Endodermal cell (in vitro differentiated cells): ENCODE measurements around the gene LDLRAD4. TPM values are rescaled to one million over a fixed set of nuclear protein-coding genes. Genes with fewer than 3 reads are reported as not detected.

Experiments used
- DNase-seq: peaks from one replicate; pipeline ENCODE4 v3.0.0-alpha.2; 2017
- H3K27ac ChIP-seq: 2 replicates; pipeline ENCODE4 v1.5.1; 2013; ENCODE audit warnings: mild to moderate bottlenecking, low read depth, low read length, moderate library complexity
- H3K27me3 ChIP-seq: 2 replicates; pipeline ENCODE4 v1.6.1; 2013; ENCODE audit warnings: mild to moderate bottlenecking, low read length, moderate library complexity; ENCODE audit not compliant: insufficient read depth, control insufficient read depth, poor library complexity, severe bottlenecking
- H3K36me3 ChIP-seq: 2 replicates; pipeline ENCODE4 v1.7.0; 2013; ENCODE audit warnings: mild to moderate bottlenecking, low read length, moderate library complexity; ENCODE audit not compliant: control insufficient read depth, insufficient read depth
- H3K4me1 ChIP-seq: one replicate; pipeline ENCODE4 v1.7.0; 2013; ENCODE audit warnings: low read length; ENCODE audit not compliant: control insufficient read depth, insufficient read depth
- H3K4me3 ChIP-seq: 2 replicates; pipeline ENCODE4 v1.5.1; 2013; ENCODE audit warnings: mild to moderate bottlenecking, low read length, moderate library complexity
- H3K9ac ChIP-seq: 2 replicates; pipeline ENCODE4 v1.6.1; 2013; ENCODE audit warnings: mild to moderate bottlenecking, low read length, moderate library complexity; ENCODE audit not compliant: poor library complexity, severe bottlenecking; ENCODE audit errors: extremely low read depth
- H3K9me3 ChIP-seq: 2 replicates; pipeline ENCODE4 v1.6.1; 2013; ENCODE audit warnings: mild to moderate bottlenecking, low read length, moderate library complexity; ENCODE audit not compliant: control insufficient read depth
- H3K27ac Mint-ChIP-seq: 2 replicates; pipeline ENCODE4 v1.8.0; 2020; ENCODE audit warnings: mixed read lengths
- H3K27me3 Mint-ChIP-seq: 2 replicates; pipeline ENCODE4 v1.8.0; 2021; ENCODE audit warnings: mild to moderate bottlenecking, mixed read lengths; ENCODE audit not compliant: insufficient read depth
- H3K36me3 Mint-ChIP-seq: 2 replicates; pipeline ENCODE4 v1.8.0; 2020; ENCODE audit warnings: low read depth, mixed read lengths
- H3K4me1 Mint-ChIP-seq: 2 replicates; pipeline ENCODE4 v1.8.0; 2020; ENCODE audit warnings: mixed read lengths
- H3K4me3 Mint-ChIP-seq: 2 replicates; pipeline ENCODE4 v1.8.0; 2020; ENCODE audit warnings: mild to moderate bottlenecking, moderate library complexity, mixed read lengths
- H3K9me3 Mint-ChIP-seq: 2 replicates; pipeline ENCODE4 v1.8.0; 2020; ENCODE audit warnings: mild to moderate bottlenecking, mixed read lengths
- CTCF ChIP-seq: fragments of 200-600 bp; sonication (generic); conservative IDR thresholded peaks from 2 replicates; pipeline ENCODE4 v1.5.0; 2021; ENCODE audit warnings: antibody characterized with exemption, mild to moderate bottlenecking
- WGBS, 2 experiments: methylation state at CpG; one replicate each; pipeline versions ENCODE4 v1.1.5 to v1.1.7; 2013; ENCODE audit warnings: missing lambda C conversion rate in 2 of 2, mixed read lengths in 1 of 2; ENCODE audit not compliant: insufficient coverage in 1 of 2, insufficient read length in 1 of 2; 5-methylcytosine and 5-hydroxymethylcytosine counted together
- total RNA-seq, 2 donors: library from RNA; stranded (reverse); fragmentation: NEBNext Ultra II Directional in 1 of 2; extraction: Animal tissue kit (Norgen Biotek cat#: 25700) in 1 of 2; gene quantifications; 2 replicates in 1 of 2; 3 replicates in 1 of 2; pipeline ENCODE4 v1.2.1, GENCODE V29; 2021

LDLRAD4 gene
- total RNA-seq, 2 donors from 2014 or later, result 14.9 to 15.1 TPM

GRCh38 chr18:13447621-13448334 lies 229.2 kb downstream of the LDLRAD4 start:
- H3K4me1 ChIP-seq, result peaks cover 14% of the 10 kb centered on the region
- H3K27me3 ChIP-seq, result peaks cover 33% of the 10 kb centered on the region
- no peaks in the 10 kb centered on the region for H3K36me3 ChIP-seq
- H3K4me3 ChIP-seq, result peak overlapping the region; percentile 23
- Mint-ChIP-seq H3K27ac (no peak overlapping the region), H3K27me3 (peaks cover 40% of the 10 kb centered on the region), H3K4me3 (no peak overlapping the region), H3K4me1 (peaks cover 36% of the 10 kb centered on the region), H3K9me3 (no peaks in the 10 kb centered on the region), H3K36me3 (no peaks in the 10 kb centered on the region)
- WGBS, 2 experiments, result 31 to 38% methylated on average over 21 to 22 of the region's 22 CpGs
- no peaks in the 10 kb centered on the region for H3K9me3 ChIP-seq
- peak; percentile 65 for DNase-seq
- TF ChIP-seq CTCF, result no peak
- H3K27ac ChIP-seq, result peak overlapping the region; percentile 99
- H3K9ac ChIP-seq, result peak overlapping the region; percentile 33

GRCh38 chr18:13448335-13448795 lies 229.8 kb downstream of the LDLRAD4 start:
- Histone ChIP-seq H3K4me3 (no peak overlapping the region), H3K27me3 (peaks cover 39% of the 10 kb centered on the region), H3K27ac (peak overlapping the region; percentile 99), H3K36me3 (no peaks in the 10 kb centered on the region), H3K9ac (no peak overlapping the region), H3K4me1 (peaks cover 14% of the 10 kb centered on the region), H3K9me3 (no peaks in the 10 kb centered on the region)
- Mint-ChIP-seq H3K36me3 (no peaks in the 10 kb centered on the region), H3K4me3 (no peak overlapping the region), H3K9me3 (no peaks in the 10 kb centered on the region), H3K4me1 (peaks cover 42% of the 10 kb centered on the region), H3K27me3 (peaks cover 46% of the 10 kb centered on the region), H3K27ac (no peak overlapping the region)
- 84 to 89% methylated on average over 9 to 19 of the region's 19 CpGs for WGBS, 2 experiments
- no peak for DNase-seq
- no peak for TF ChIP-seq CTCF

DNA sequence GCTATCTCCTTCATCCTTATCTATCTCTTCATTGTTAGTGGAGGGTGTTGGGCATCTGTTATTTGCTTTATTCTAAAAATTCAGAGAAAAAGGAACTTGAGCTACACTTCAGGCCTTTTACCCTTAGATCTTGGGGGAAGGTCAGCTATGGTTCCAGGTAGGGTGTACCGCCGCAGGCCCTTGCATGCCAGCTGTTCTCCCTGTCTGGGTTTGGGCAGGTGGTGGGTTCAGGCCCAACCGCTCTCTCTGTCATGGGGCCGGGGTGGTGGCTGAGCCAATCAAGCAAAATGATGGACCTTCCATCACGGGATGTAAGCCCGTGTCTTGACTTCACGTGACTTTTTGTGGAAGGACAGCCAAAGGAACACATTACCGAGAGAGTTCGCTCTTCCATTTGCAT lies 231.1 kb downstream of the LDLRAD4 start:
- H3K4me3 Mint-ChIP-seq, result no peak overlapping the region
- H3K36me3 Mint-ChIP-seq, result no peaks in the 10 kb centered on the region
- H3K27me3 Mint-ChIP-seq, result peaks cover 59% of the 10 kb centered on the region
- Histone ChIP-seq H3K9ac (no peak overlapping the region), H3K4me3 (no peak overlapping the region), H3K27ac (peak overlapping the region; percentile 99), H3K36me3 (no peaks in the 10 kb centered on the region), H3K4me1 (peaks cover 14% of the 10 kb centered on the region), H3K9me3 (no peaks in the 10 kb centered on the region), H3K27me3 (peaks cover 52% of the 10 kb centered on the region)
- DNase-seq, result no peak
- no peaks in the 10 kb centered on the region for H3K9me3 Mint-ChIP-seq
- H3K4me1 Mint-ChIP-seq, result peaks cover 47% of the 10 kb centered on the region
- TF ChIP-seq CTCF, result no peak
- no peak overlapping the region for H3K27ac Mint-ChIP-seq
- 92 to 100% methylated on average over 3 to 9 of the region's 9 CpGs for WGBS, 2 experiments
